ENCODE results near the gene AHCYL2. TPM values are rescaled to one million over a fixed set of nuclear protein-coding genes. Genes with fewer than 3 reads are reported as not detected.

AHCYL2 gene
- total RNA-seq, 1 experiment from 2014 or later, result 54.6 TPM

DNA sequence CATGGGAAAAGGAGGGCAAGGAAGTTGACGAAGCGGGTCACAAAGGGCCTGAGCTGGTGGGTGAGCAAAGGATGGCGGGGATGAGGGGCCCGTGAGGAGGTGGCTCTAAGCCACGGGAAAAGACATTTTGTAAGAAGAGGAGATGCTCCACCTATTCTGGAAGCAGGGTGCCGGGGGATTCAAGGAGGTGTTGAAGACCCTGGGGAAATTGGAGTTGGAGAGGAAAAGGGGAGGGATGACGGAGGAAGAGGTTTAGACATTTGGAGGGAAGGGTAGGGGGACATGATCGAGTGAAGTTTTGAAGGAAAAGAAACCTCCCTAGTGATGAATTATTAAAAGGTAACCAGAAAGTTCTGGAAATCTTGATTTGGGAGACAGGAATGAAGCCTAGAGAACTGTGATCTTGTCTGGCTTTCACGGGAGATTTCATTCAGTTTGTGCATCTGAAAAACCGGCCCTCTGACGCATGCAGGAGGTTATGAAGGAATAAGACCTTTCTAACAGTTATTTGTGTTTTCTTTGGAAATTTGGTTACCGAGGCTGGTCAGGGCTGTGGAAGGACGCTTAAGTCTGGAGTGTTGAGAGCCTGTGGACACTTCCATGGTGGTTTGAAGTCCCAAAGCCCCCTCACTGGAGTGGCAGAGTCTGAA is 35.0 kb upstream of the AHCYL2 start:
- H3K27ac Mint-ChIP-seq (ENCODE audit: unreplicated experiment), result no peak overlapping the region
- peaks cover 5% of the 10 kb centered on the region for H3K36me3 Mint-ChIP-seq (ENCODE audit: insufficient read depth, unreplicated experiment)
- H3K27me3 Mint-ChIP-seq (ENCODE audit: unreplicated experiment), result peaks cover 55% of the 10 kb centered on the region
- DNase-seq, result no peak
- H3K9me3 Mint-ChIP-seq (ENCODE audit: low read depth, unreplicated experiment), result no peaks in the 10 kb centered on the region
- peak overlapping the region; percentile 65 for H3K4me3 Mint-ChIP-seq (ENCODE audit: low read depth, unreplicated experiment)
- TF ChIP-seq, protein P1, sequence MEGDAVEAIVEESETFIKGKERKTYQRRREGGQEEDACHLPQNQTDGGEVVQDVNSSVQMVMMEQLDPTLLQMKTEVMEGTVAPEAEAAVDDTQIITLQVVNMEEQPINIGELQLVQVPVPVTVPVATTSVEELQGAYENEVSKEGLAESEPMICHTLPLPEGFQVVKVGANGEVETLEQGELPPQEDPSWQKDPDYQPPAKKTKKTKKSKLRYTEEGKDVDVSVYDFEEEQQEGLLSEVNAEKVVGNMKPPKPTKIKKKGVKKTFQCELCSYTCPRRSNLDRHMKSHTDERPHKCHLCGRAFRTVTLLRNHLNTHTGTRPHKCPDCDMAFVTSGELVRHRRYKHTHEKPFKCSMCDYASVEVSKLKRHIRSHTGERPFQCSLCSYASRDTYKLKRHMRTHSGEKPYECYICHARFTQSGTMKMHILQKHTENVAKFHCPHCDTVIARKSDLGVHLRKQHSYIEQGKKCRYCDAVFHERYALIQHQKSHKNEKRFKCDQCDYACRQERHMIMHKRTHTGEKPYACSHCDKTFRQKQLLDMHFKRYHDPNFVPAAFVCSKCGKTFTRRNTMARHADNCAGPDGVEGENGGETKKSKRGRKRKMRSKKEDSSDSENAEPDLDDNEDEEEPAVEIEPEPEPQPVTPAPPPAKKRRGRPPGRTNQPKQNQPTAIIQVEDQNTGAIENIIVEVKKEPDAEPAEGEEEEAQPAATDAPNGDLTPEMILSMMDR (IDR thresholded peaks at IDR 0.05; ENCODE audit: unreplicated experiment), result no peak
- intact Hi-C loops (cut with micrococcal nuclease; ENCODE audit: unreplicated experiment), result no loop called here
- no TSS peak for BruUV-seq (replicated peaks)
- CTCF ChIA-PET, result no interaction called here
- peaks cover 9% of the 10 kb centered on the region for H3K4me1 Mint-ChIP-seq (ENCODE audit: low read depth, unreplicated experiment)

DNA sequence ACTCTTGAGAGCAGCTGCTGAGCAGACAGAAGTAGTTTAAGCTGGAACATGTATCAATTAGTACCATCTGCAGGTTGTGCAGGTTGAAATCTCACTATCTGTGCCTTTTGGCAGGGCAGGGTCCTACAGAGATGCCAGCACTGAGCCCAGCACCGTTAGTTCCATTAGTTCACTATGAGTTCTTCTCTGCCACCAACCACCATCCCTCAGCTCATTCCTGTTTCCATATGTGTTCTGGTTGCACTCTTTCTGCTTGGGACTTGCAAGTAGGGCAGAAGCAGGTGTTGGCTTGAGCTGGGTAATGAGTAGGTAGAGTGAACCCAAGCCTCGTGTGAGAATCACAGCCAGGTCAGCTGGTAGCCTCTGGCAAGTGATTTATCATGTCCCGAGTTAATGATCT is 33.6 kb upstream of the AHCYL2 start:
- BruUV-seq (replicated peaks), result no TSS peak
- H3K27ac Mint-ChIP-seq (ENCODE audit: unreplicated experiment), result no peak overlapping the region
- no peaks in the 10 kb centered on the region for H3K9me3 Mint-ChIP-seq (ENCODE audit: low read depth, unreplicated experiment)
- peaks cover 55% of the 10 kb centered on the region for H3K27me3 Mint-ChIP-seq (ENCODE audit: unreplicated experiment)
- no peak for DNase-seq
- intact Hi-C loops (cut with micrococcal nuclease; ENCODE audit: unreplicated experiment), result no loop called here
- peaks cover 5% of the 10 kb centered on the region for H3K36me3 Mint-ChIP-seq (ENCODE audit: insufficient read depth, unreplicated experiment)
- CTCF ChIA-PET, result no interaction called here
- H3K4me3 Mint-ChIP-seq (ENCODE audit: low read depth, unreplicated experiment), result no peak overlapping the region
- peaks cover 9% of the 10 kb centered on the region for H3K4me1 Mint-ChIP-seq (ENCODE audit: low read depth, unreplicated experiment)
- TF ChIP-seq, protein P1 (IDR thresholded peaks at IDR 0.05; ENCODE audit: unreplicated experiment), result no peak

DNA sequence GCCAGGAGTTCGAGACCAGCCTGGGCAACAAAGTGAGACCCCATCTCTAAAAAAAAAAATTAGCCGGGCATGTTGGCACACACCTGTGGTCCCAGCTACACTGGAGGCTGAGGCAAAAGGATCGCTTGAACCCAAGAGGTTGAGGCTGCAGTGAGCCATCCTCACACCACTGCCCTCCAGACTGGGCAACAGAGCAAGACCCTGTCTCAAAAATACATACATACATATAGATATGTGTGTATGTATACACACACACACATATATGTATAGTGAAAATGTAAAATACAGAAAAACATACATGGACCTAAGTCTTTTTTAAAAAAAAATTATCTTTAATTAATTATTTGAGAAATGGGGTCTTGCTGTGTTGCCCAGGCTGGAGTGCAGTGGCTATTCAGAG is 30.9 kb upstream of the AHCYL2 start:
- Mint-ChIP-seq H3K4me1 (ENCODE audit: low read depth, unreplicated experiment) (peaks cover 9% of the 10 kb centered on the region), H3K4me3 (ENCODE audit: low read depth, unreplicated experiment) (no peak overlapping the region), H3K9me3 (ENCODE audit: low read depth, unreplicated experiment) (no peaks in the 10 kb centered on the region), H3K27ac (ENCODE audit: unreplicated experiment) (no peak overlapping the region), H3K36me3 (ENCODE audit: insufficient read depth, unreplicated experiment) (no peaks in the 10 kb centered on the region), H3K27me3 (ENCODE audit: unreplicated experiment) (peaks cover 48% of the 10 kb centered on the region)
- intact Hi-C loops (cut with micrococcal nuclease; ENCODE audit: unreplicated experiment), result no loop called here
- CTCF ChIA-PET, result no interaction called here
- TF ChIP-seq, protein P1 (IDR thresholded peaks at IDR 0.05; ENCODE audit: unreplicated experiment), result no peak
- DNase-seq, result no peak
- BruUV-seq (replicated peaks), result no TSS peak

DNA sequence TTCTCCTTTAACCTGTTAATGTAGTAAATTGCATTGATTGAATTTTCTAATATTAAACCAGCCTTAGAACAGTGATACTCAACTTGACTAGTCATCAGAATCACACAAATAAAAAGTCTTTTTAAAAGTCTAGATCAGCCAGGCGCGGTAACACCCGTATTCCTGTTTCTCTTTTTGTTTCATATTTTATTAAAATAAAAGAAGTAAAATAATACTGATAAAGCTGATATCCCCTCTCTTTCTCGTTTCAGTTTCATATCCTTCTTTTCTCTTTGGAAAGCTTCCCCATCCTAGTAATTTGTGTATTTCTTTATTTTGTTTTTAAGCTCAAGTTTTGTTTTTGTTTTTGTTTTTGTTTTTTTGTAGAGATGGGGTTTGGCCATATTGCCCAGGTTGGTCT is 27.1 kb upstream of the AHCYL2 start:
- no peak overlapping the region for H3K27ac Mint-ChIP-seq (ENCODE audit: unreplicated experiment)
- TF ChIP-seq, protein P1 (IDR thresholded peaks at IDR 0.05; ENCODE audit: unreplicated experiment), result no peak
- CTCF ChIA-PET, result no interaction called here
- peaks cover 30% of the 10 kb centered on the region for H3K27me3 Mint-ChIP-seq (ENCODE audit: unreplicated experiment)
- H3K36me3 Mint-ChIP-seq (ENCODE audit: insufficient read depth, unreplicated experiment), result no peaks in the 10 kb centered on the region
- DNase-seq, result no peak
- intact Hi-C loops (cut with micrococcal nuclease; ENCODE audit: unreplicated experiment), result no loop called here
- H3K4me1 Mint-ChIP-seq (ENCODE audit: low read depth, unreplicated experiment), result no peaks in the 10 kb centered on the region
- no peak overlapping the region for H3K4me3 Mint-ChIP-seq (ENCODE audit: low read depth, unreplicated experiment)
- BruUV-seq (replicated peaks), result no TSS peak
- H3K9me3 Mint-ChIP-seq (ENCODE audit: low read depth, unreplicated experiment), result no peaks in the 10 kb centered on the region

All from Calu3 (cell line).